Measurements from ENCODE around the gene MISP3. TPM values are rescaled to one million over a fixed set of nuclear protein-coding genes. Genes with fewer than 3 reads are reported as not detected.

Gene MISP3
- total RNA-seq, 3 donors from 2014 or later: 13.6 to 34.2 (median 32.9) TPM

GRCh38 chr19:14091813-14092462, 19.4 kb downstream of the MISP3 start:
- Histone ChIP-seq H3K9me3 (peaks cover 7% of the 10 kb centered on the region), H3K4me3 (peak overlapping the region; percentile 48), H3K36me3 (ENCODE audit: low read depth) (no peaks in the 10 kb centered on the region), H3K4me1 (ENCODE audit: low read depth) (peaks cover 12% of the 10 kb centered on the region)
- DNase-seq: no peak
- intact Hi-C loops (cut with DNase I, micrococcal nuclease): no loop called here
- no peak for ATAC-seq
- TF ChIP-seq CTCF (IDR thresholded peaks at IDR 0.05): no peak

GRCh38 chr19:14093117-14093823, 20.7 kb downstream of the MISP3 start:
- H3K36me3 ChIP-seq (ENCODE audit: low read depth): no peaks in the 10 kb centered on the region
- intact Hi-C loops (cut with DNase I, micrococcal nuclease): no loop called here
- peaks cover 12% of the 10 kb centered on the region for H3K4me1 ChIP-seq (ENCODE audit: low read depth)
- peaks cover 7% of the 10 kb centered on the region for H3K9me3 ChIP-seq
- no peak overlapping the region for H3K4me3 ChIP-seq
- no peak for DNase-seq
- no peak for TF ChIP-seq CTCF (IDR thresholded peaks at IDR 0.05)
- ATAC-seq: no peak

GRCh38 chr19:14094854-14095253, 22.3 kb downstream of the MISP3 start:
- TF ChIP-seq CTCF (IDR thresholded peaks at IDR 0.05): no peak
- no peak overlapping the region for H3K4me3 ChIP-seq
- ATAC-seq: no peak
- H3K4me1 ChIP-seq (ENCODE audit: low read depth): peaks cover 8% of the 10 kb centered on the region
- no peak for DNase-seq
- intact Hi-C loops (cut with DNase I, micrococcal nuclease): no loop called here
- no peaks in the 10 kb centered on the region for H3K36me3 ChIP-seq (ENCODE audit: low read depth)
- peaks cover 7% of the 10 kb centered on the region for H3K9me3 ChIP-seq

GRCh38 chr19:14096272-14096992, 23.8 kb downstream of the MISP3 start:
- Histone ChIP-seq H3K4me1 (ENCODE audit: low read depth) (peaks cover 7% of the 10 kb centered on the region), H3K36me3 (ENCODE audit: low read depth) (no peaks in the 10 kb centered on the region), H3K9me3 (peaks cover 7% of the 10 kb centered on the region), H3K4me3 (no peak overlapping the region)
- intact Hi-C loops (cut with DNase I, micrococcal nuclease): no loop called here
- TF ChIP-seq CTCF (IDR thresholded peaks at IDR 0.05): no peak
- DNase-seq: no peak
- ATAC-seq: peak; percentile 19

- TF ChIP-seq CTCF (IDR thresholded peaks at IDR 0.05): no peak
- Histone ChIP-seq H3K4me3 (no peak overlapping the region), H3K36me3 (ENCODE audit: low read depth) (no peaks in the 10 kb centered on the region), H3K4me1 (ENCODE audit: low read depth) (no peaks in the 10 kb centered on the region), H3K9me3 (peaks cover 7% of the 10 kb centered on the region)
- intact Hi-C loops (cut with DNase I, micrococcal nuclease): no loop called here
- ATAC-seq: peak; percentile 31
- no peak for DNase-seq
Observed at GRCh38 chr19:14097532-14098151, 25.1 kb downstream of the MISP3 start.

All from mucosa of descending colon (tissue), 3 donors.